OCI-LY7 (cell line): ENCODE data around the gene DNAH17.

ENCODE experiments used
- CTCF ChIP-seq: fragments of 200-600 bp; sonication (generic); conservative IDR thresholded peaks from 2 replicates; pipeline ENCODE4 v1.5.1; 2014; ENCODE audit warnings: mild to moderate bottlenecking, antibody characterized with exemption, low read length, moderate library complexity, mixed read lengths
- EZH2phosphoT487 ChIP-seq: fragments of 200-600 bp; sonication (generic); IDR thresholded peaks from 2 replicates; pipeline ENCODE4 v1.6.1; 2018; ENCODE audit warnings: low read depth, borderline replicate concordance, mild to moderate bottlenecking, mixed run types, antibody characterized with exemption, low read length, moderate library complexity, mixed read lengths

GRCh38 chr17:78544881-78545755, 32.1 kb downstream of the DNAH17 start:
- TF ChIP-seq CTCF (no peak), EZH2phosphoT487 (no peak)
